Activated CD4-positive, alpha-beta T cell treated with anti-CD3 and anti-CD28 coated beads, Interleukin-2, amount 50 U/mL, for 24 hours (primary cell): ENCODE results near the gene ACTG1.
A peak's percentile ranks its signal among the peaks of the same experiment; 100 is the strongest.

Source experiments
- DNase-seq, 2 donors: peaks; one replicate each; pipeline ENCODE4 v3.0.0-alpha.2; 2020; ENCODE audit warnings: low read depth in 1 of 2, low spot score in 1 of 2

Gene ACTG1

GRCh38 chr17:81518113-81518784, 5.7 kb upstream of the ACTG1 start:
- DNase-seq, result no peak

GRCh38 chr17:81517339-81518112, 4.9 kb upstream of the ACTG1 start:
- DNase-seq, result no peak

- DNase-seq, result no peak
These were observed 4.4 kb upstream of the ACTG1 start for GRCh38 chr17:81517009-81517338.

GRCh38 chr17:81516439-81516838, 3.8 kb upstream of the ACTG1 start:
- no peak for DNase-seq

- DNase-seq, result no peak
These were observed 3.0 kb upstream of the ACTG1 start for GRCh38 chr17:81515530-81516041.

GRCh38 chr17:81514739-81515529, 2.3 kb upstream of the ACTG1 start:
- DNase-seq, result no peak

- no peak for DNase-seq
These were observed 1.8 kb upstream of the ACTG1 start for GRCh38 chr17:81514489-81514738.

GRCh38 chr17:81513753-81514488, 1.3 kb upstream of the ACTG1 start:
- no peak for DNase-seq

GRCh38 chr17:81513372-81513752, 763 bp upstream of the ACTG1 start:
- peak in 1 of 2 donors; percentile 51 for DNase-seq

- DNase-seq, result no peak
These were observed 616 bp downstream of the ACTG1 start for GRCh38 chr17:81511804-81512561.

- DNase-seq, result no peak
These were observed 1.1 kb downstream of the ACTG1 start for GRCh38 chr17:81511554-81511803.

- DNase-seq, result no peak
These were observed 1.6 kb downstream of the ACTG1 start for GRCh38 chr17:81510785-81511553.

- DNase-seq, result no peak
These were observed 2.4 kb downstream of the ACTG1 start for GRCh38 chr17:81509972-81510784.

- DNase-seq, result no peak
These were observed 3.2 kb downstream of the ACTG1 start for GRCh38 chr17:81509207-81509971.

- DNase-seq, result no peak
These were observed 3.9 kb downstream of the ACTG1 start for GRCh38 chr17:81508639-81509206.

GRCh38 chr17:81503619-81504018, 9.0 kb downstream of the ACTG1 start:
- no peak for DNase-seq

GRCh38 chr17:81502471-81503017, 10.1 kb downstream of the ACTG1 start:
- DNase-seq, result no peak

GRCh38 chr17:81500047-81500446, 12.6 kb downstream of the ACTG1 start:
- DNase-seq, result no peak
